Endothelial cell of umbilical vein (primary cell): ENCODE data around the gene MYO1H. TPM values are rescaled to one million over a fixed set of nuclear protein-coding genes. Genes with fewer than 3 reads are reported as not detected.

ENCODE experiments used
- BruUV-seq: library from RNA; stranded (reverse); fragments of 400-500 nt; replicated peaks from 2 replicates; lab custom pipeline; 2021; lab: Mats Ljungman, UMichigan
- CTCF ChIA-PET: fragments of 300-600, 350-600 bp; sonication (Branson Sonifier 250); formaldehyde crosslinking; loops from one replicate; lab custom pipeline; 2021; ENCODE audit warnings: antibody characterized with exemption, inconsistent platforms; lab: Charles Lee
- POLR2A ChIA-PET: fragments of 300-600, 350-600 bp; sonication (Branson Sonifier 250); formaldehyde crosslinking; loops from one replicate; lab custom pipeline; 2021; ENCODE audit warnings: antibody characterized with exemption, inconsistent platforms; lab: Charles Lee
- DNase-seq: peaks from one replicate; pipeline ENCODE4 v3.0.0-alpha.2; 2011; ENCODE audit warnings: low read depth, low spot score
- FAIRE-seq: peaks from 2 replicates; lab custom pipeline; 2011; peaks lifted over from hg19 to GRCh38; lab: Jason Lieb, UNC
- H2AFZ ChIP-seq: 2 replicates; pipeline ENCODE4 v1.6.0; 2012; ENCODE audit warnings: low read depth, low read length, control low read depth, inconsistent platforms
- H3K27ac ChIP-seq: 2 replicates; pipeline ENCODE4 v1.5.1; 2011; ENCODE audit warnings: low read depth, mild to moderate bottlenecking, control low read depth, low read length, moderate library complexity; ENCODE audit not compliant: insufficient read depth
- H3K27me3 ChIP-seq, 2 experiments: 2 replicates each; pipeline versions ENCODE4 v1.6.0 to v1.6.1; 2011; ENCODE audit warnings: low read length in 2 of 2, mixed read lengths in 1 of 2; ENCODE audit not compliant: control insufficient read depth in 2 of 2, insufficient read depth in 2 of 2
- H3K36me3 ChIP-seq, 2 experiments: 2 replicates in 1 of 2; 3 replicates in 1 of 2; pipeline ENCODE4 v1.5.1; 2011; ENCODE audit warnings: low read length in 2 of 2, mild to moderate bottlenecking in 1 of 2, moderate library complexity in 1 of 2; ENCODE audit not compliant: control insufficient read depth in 2 of 2, insufficient read depth in 2 of 2; ENCODE audit errors: extremely low read depth in 1 of 2
- H3K4me1 ChIP-seq: 3 replicates; pipeline ENCODE4 v1.5.1; 2011; ENCODE audit warnings: mild to moderate bottlenecking, low read length; ENCODE audit not compliant: control insufficient read depth, insufficient read depth; ENCODE audit errors: extremely low read depth
- H3K4me2 ChIP-seq: 2 replicates; pipeline ENCODE4 v1.6.1; 2011; ENCODE audit warnings: low read length, control low read depth, mixed read lengths; ENCODE audit not compliant: insufficient read depth
- H3K4me3 ChIP-seq, 3 experiments: fragments of 200-600 bp in 1 of 3; sonication (generic), shearing (Covaris generic) in 1 of 3; replicated peaks in 1 of 3; 2 replicates each; pipeline ENCODE4 v1.5.1; 2011 to 2016; ENCODE audit warnings: control low read depth in 3 of 3, low read length in 3 of 3, mild to moderate bottlenecking in 2 of 3, inconsistent platforms in 1 of 3, low read depth in 1 of 3, moderate library complexity in 1 of 3; ENCODE audit not compliant: insufficient read depth in 1 of 3
- H3K79me2 ChIP-seq: 2 replicates; pipeline ENCODE4 v1.6.0; 2012; ENCODE audit warnings: low read length, inconsistent platforms; ENCODE audit not compliant: control insufficient read depth, insufficient read depth
- H3K9ac ChIP-seq: replicated peaks from 2 replicates; pipeline ENCODE3; 2011; ENCODE audit warnings: low read length, control low read depth; ENCODE audit not compliant: insufficient read depth; ENCODE audit errors: extremely low read depth
- H3K9me1 ChIP-seq: replicated peaks from 3 replicates; pipeline ENCODE4 v1.6.0; 2011; ENCODE audit warnings: mild to moderate bottlenecking, low read length; ENCODE audit not compliant: control insufficient read depth, insufficient read depth; ENCODE audit errors: extremely low read depth
- H3K9me3 ChIP-seq: replicated peaks from 2 replicates; pipeline ENCODE4 v1.5.1; 2012; ENCODE audit warnings: low read length, inconsistent platforms; ENCODE audit not compliant: control insufficient read depth, insufficient read depth
- H4K20me1 ChIP-seq: replicated peaks from 2 replicates; pipeline ENCODE3; 2011; ENCODE audit warnings: mild to moderate bottlenecking, low read length; ENCODE audit not compliant: control insufficient read depth, insufficient read depth; ENCODE audit errors: extremely low read depth
- CTCF ChIP-seq, 2 donors: IDR thresholded peaks; 1 replicate in 1 of 2; 2 replicates in 1 of 2; pipeline ENCODE4 v1.5.1; 2011; ENCODE audit warnings: low read length in 2 of 2, mild to moderate bottlenecking in 2 of 2, moderate library complexity in 2 of 2, control low read depth in 1 of 2, inconsistent platforms in 1 of 2, low read depth in 1 of 2; ENCODE audit not compliant: insufficient read depth in 1 of 2; ENCODE audit errors: extremely low read depth in 1 of 2
- EZH2 ChIP-seq: IDR thresholded peaks from 2 replicates; pipeline ENCODE4 v1.6.1; 2012; ENCODE audit warnings: borderline replicate concordance, low read depth, mild to moderate bottlenecking, moderate library complexity, low read length, inconsistent platforms; ENCODE audit not compliant: severe bottlenecking
- GATA2 ChIP-seq: IDR thresholded peaks from 2 replicates; pipeline ENCODE4 v1.7.0; 2011; ENCODE audit warnings: low read depth, mild to moderate bottlenecking, moderate library complexity, mixed read lengths, low read length; ENCODE audit not compliant: insufficient read length, insufficient read depth
- JUN ChIP-seq: IDR thresholded peaks from 2 replicates; pipeline ENCODE4 v1.6.1; 2011; ENCODE audit warnings: borderline replicate concordance, low read depth; ENCODE audit not compliant: insufficient read length, insufficient read depth
- MAX ChIP-seq: IDR thresholded peaks from 2 replicates; pipeline ENCODE4 v1.6.1; 2011; ENCODE audit not compliant: insufficient read depth, insufficient read length
- MYC ChIP-seq: IDR thresholded peaks from one replicate; pipeline ENCODE4 v1.6.1; 2011; ENCODE audit warnings: mild to moderate bottlenecking, low read depth, low read length
- dilution Hi-C: fragments of 300-500 bp; cut with MboI; formaldehyde crosslinking; loops from one replicate; pipeline ENCODE4 v1.15.0; 2019; ENCODE audit warnings: low sequenced_read_pairs; ENCODE audit not compliant: extremely low pct_ligation_motif_present
- intact Hi-C: fragments of 100-400 bp; cut with micrococcal nuclease; formaldehyde crosslinking; loops from one replicate; pipeline ENCODE4 v1.10.0; 2022
- polyA plus RNA-seq, 4 experiments: library from polyadenylated mRNA; depleted of rRNA in 3 of 4; stranded (reverse) in 3 of 4; unstranded in 1 of 4; fragments of >200 nt; gene quantifications; 2 replicates each; pipeline versions ENCODE4 v1.2.1 to v1.2.3, GENCODE V29; 2011 to 2012; ENCODE audit warnings: missing spikeins in 1 of 4
- total RNA-seq: library from RNA; stranded (reverse); gene quantifications from 2 replicates; pipeline ENCODE4 v1.2.3, GENCODE V29; 2021

The MYO1H gene
- total and polyA plus RNA-seq, 2 donors (not counting 3 experiments of a cell fraction or from before 2014, with no cell fraction given), result not detected

GRCh38 chr12:109493090-109493489, 145.4 kb downstream of the MYO1H start:
- intact Hi-C loops (no loop called here), dilution Hi-C loops (no loop called here)
- CTCF ChIA-PET, result interaction anchor here (2.1 to 4.9 kb wide), 4 partner anchors 8 to 65 kb away, joined by 5 to 22 read pairs (median 10); no protein-coding TSS in a partner anchor
- POLR2A ChIA-PET, result no interaction called here
- no peak overlapping the region for H3K4me2 ChIP-seq
- H3K4me1 ChIP-seq, result no peaks in the 10 kb centered on the region
- no peaks in the 10 kb centered on the region for H3K79me2 ChIP-seq
- TF ChIP-seq CTCF (IDR thresholded peaks at IDR 0.05; ENCODE audit: extremely low read depth in 1 of 2, insufficient read depth in 1 of 2, low read depth in 1 of 2, low read length in 2 of 2), result no peak
- TF ChIP-seq MYC, result no peak
- no peaks in the 10 kb centered on the region for H3K9me1 ChIP-seq
- no peak for DNase-seq
- no peak overlapping the region for H3K4me3 ChIP-seq
- no peak overlapping the region for H3K9ac ChIP-seq
- no peaks in the 10 kb centered on the region for H4K20me1 ChIP-seq
- no peak for FAIRE-seq
- no peak overlapping the region for H3K27ac ChIP-seq
- peaks cover 15 to 22% of the 10 kb centered on the region in 2 experiments for H3K36me3 ChIP-seq
- no peaks in the 10 kb centered on the region for H3K27me3 ChIP-seq
- no peak overlapping the region for H2AFZ ChIP-seq
- BruUV-seq, result no TSS peak
- no peaks in the 10 kb centered on the region for H3K9me3 ChIP-seq

GRCh38 chr12:109493938-109494337, 146.2 kb downstream of the MYO1H start:
- CTCF ChIA-PET, result interaction anchor here (2.1 to 4.9 kb wide), 4 partner anchors 9 to 66 kb away, joined by 5 to 22 read pairs (median 10); no protein-coding TSS in a partner anchor
- Histone ChIP-seq H3K4me3 (no peak overlapping the region), H3K9me3 (no peaks in the 10 kb centered on the region), H4K20me1 (no peaks in the 10 kb centered on the region), H3K9me1 (no peaks in the 10 kb centered on the region), H3K27ac (no peak overlapping the region), H3K9ac (no peak overlapping the region), H2AFZ (no peak overlapping the region), H3K79me2 (no peaks in the 10 kb centered on the region), H3K4me1 (no peaks in the 10 kb centered on the region), H3K4me2 (no peak overlapping the region), H3K27me3 (no peaks in the 10 kb centered on the region), H3K36me3 (peaks cover 12 to 17% of the 10 kb centered on the region in 2 experiments)
- dilution Hi-C loops, result no loop called here
- FAIRE-seq (no peak), DNase-seq (no peak)
- no TSS peak for BruUV-seq
- intact Hi-C loops, result no loop called here
- POLR2A ChIA-PET, result no interaction called here
- no peak for TF ChIP-seq GATA2
- TF ChIP-seq EZH2, result no peak
- no peak for TF ChIP-seq MAX
- TF ChIP-seq JUN, result no peak
